ENCODE results near the gene NUBPL.

DNA sequence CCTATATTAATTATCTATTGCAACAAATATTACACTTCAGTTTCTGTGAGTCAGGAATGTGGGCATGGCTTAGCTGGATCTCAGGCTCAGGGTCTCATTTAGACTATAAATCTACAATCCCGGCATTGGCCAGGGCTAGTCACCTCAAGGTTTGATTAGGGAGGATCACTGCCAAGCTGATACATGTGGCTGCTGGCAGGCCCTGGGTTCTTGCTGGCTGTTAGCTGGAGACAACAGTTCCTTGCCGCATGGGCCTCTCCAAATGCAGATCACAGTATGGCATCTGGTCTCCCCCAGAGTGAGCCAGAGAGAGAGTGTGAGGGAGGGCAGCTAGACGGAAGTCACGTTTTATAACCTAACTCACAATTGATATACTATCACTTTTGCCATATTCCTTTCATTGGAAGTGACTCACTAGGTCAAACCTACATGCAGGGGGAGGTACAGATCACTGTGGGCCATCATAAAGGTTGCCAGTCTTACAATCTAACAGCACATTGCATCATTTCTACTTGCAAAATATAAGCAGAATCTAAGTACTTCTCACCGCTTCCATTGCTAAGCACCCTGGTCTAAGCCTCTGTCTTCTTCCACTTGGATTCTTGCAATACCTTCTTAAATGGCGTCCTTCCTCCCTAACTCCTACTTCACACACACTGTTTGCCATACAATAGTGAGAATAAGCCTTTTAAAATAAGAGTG lies 341.9 kb downstream of the NUBPL start:
- TF ChIP-seq, protein P1, sequence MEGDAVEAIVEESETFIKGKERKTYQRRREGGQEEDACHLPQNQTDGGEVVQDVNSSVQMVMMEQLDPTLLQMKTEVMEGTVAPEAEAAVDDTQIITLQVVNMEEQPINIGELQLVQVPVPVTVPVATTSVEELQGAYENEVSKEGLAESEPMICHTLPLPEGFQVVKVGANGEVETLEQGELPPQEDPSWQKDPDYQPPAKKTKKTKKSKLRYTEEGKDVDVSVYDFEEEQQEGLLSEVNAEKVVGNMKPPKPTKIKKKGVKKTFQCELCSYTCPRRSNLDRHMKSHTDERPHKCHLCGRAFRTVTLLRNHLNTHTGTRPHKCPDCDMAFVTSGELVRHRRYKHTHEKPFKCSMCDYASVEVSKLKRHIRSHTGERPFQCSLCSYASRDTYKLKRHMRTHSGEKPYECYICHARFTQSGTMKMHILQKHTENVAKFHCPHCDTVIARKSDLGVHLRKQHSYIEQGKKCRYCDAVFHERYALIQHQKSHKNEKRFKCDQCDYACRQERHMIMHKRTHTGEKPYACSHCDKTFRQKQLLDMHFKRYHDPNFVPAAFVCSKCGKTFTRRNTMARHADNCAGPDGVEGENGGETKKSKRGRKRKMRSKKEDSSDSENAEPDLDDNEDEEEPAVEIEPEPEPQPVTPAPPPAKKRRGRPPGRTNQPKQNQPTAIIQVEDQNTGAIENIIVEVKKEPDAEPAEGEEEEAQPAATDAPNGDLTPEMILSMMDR (conservative IDR thresholded peaks at IDR 0.05; ENCODE audit: low read length) = no peak
- no peak for TF ChIP-seq EZH2phosphoT487 (IDR thresholded peaks at IDR 0.05; ENCODE audit: borderline replicate concordance, low read depth, low read length)
